Activated naive CD4-positive, alpha-beta T cell (primary cell): Measurements from ENCODE around the gene JAM3.
"Not testable (repeated sequence)": the region's sequence is repeated elsewhere in the genome, so short reads cannot be mapped to it uniquely, and the experiment has no call there.

Experiments used
- DNase-seq, 4 experiments: peaks; one replicate each; lab custom pipeline; 2025; lab: John Stamatoyannopoulos, UW

Gene JAM3

DNA sequence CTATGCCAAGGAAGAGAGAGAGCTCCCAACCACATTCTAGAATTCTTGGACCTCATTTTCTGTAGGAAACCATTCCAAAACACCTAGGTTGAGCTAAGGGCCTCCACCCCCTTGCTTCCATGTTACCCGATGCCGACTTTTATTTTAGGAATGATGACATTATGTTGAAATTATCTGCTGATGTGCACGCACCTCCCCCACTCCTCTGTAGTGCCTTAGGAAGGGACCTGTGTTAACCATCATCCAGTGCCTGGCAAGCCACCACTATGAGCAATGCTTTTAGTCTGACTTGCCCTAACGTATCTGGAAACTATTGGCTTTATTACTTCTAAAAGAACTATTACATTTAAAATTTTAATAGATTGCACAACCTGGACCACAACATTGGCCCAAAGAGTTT, 112.8 kb downstream of the JAM3 start:
- no peak for DNase-seq

DNA sequence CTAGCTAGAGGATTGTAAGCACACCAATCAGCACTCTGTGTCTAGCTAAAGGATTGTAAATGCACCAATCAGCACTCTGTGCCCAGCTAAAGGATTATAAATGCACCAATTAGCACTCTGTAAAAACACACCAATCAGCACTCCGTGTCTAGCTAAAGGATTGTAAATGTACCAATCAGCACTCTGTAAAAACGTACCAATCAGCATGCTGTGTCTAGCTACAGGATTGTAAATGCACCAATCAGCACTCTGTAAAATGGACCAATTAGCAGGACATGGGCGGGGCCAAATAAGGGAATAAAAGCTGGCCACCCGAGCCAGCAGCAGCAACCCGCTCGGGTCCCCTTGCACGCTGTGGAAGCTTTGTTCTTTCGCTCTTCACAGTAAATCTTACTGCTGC, 119.2 kb downstream of the JAM3 start:
- not testable (repeated sequence) for DNase-seq

DNA sequence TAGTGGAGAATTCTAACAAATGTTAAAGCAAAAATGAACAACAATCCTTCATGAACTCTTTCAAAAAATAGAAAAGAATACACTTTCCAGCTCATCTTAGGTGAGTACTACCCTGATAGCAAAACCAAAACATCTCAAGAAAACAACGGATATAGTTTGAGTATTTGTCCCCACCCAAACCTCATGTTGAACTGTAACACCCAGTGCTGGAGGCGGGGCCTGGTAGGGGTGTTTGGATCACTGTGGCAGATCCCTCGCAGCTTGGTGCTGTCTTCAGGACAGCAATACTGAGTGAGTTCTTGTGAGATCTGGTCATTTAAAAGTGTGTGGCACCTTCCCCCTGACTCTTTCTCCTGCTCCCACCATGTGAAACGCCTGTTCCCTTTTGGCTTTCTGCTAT, 127.9 kb downstream of the JAM3 start:
- DNase-seq = no peak

DNA sequence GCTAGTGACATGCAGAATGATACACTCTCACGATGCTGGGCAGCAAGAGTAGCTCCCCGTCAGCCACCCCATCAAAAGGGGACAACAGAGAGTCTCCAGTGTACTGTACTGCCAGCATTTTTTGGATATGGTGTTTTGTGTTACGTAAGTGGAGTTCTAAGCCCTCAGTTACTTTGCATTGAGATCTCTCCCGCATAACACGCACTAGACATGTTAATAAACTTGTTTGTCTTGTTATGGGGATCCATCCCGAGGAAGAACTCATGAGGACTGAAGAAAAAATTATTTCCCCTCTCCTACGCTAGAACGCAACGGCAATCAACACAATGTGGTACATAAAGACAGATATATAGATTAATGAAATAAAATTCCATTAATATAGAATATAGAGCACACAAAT, 130.7 kb downstream of the JAM3 start:
- DNase-seq = no peak

DNA sequence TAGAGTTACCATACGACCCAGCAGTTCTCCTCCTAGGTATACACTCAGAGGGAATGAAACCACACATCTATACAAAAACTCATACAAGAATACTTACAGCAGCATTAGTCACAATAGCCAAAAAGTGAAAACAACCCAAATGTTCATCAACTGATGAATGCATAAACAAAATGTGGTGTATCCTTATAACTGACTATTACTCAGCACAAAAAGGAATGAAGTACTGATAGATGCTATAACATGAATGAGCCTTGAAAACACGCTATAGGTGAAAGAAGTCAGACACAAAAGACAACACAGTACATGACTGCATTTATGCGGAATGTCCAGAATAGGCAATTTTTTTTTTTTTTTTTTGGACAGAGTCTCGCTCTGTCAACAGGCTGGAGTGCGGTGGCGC, 131.8 kb downstream of the JAM3 start:
- DNase-seq = no peak
